Mesenchymal stem cell (in vitro differentiated cells and primary cell): ENCODE results near the gene SLC47A1.

Experiments
- DNase-seq: peaks from one replicate; pipeline ENCODE4 v3.0.0-alpha.2; 2013
- H2AFZ ChIP-seq: one replicate; pipeline ENCODE4 v1.6.1; 2013; ENCODE audit warnings: low read depth, mild to moderate bottlenecking, control low read depth, inconsistent platforms, low read length, moderate library complexity
- H2AK5ac ChIP-seq: 2 replicates; pipeline ENCODE4 v1.6.1; 2013; ENCODE audit warnings: low read length, moderate library complexity, mild to moderate bottlenecking, inconsistent platforms; ENCODE audit not compliant: severe bottlenecking
- H2BK120ac ChIP-seq: one replicate; pipeline ENCODE4 v1.6.1; 2013; ENCODE audit warnings: low read depth, mild to moderate bottlenecking, inconsistent platforms, low read length, moderate library complexity
- H2BK12ac ChIP-seq, 2 experiments: one replicate each; pipeline ENCODE4 v1.6.1; 2013; ENCODE audit warnings: inconsistent platforms in 2 of 2, low read length in 2 of 2, mild to moderate bottlenecking in 2 of 2, moderate library complexity in 2 of 2, control low read depth in 1 of 2
- H2BK15ac ChIP-seq: one replicate; pipeline ENCODE4 v1.6.1; 2013; ENCODE audit warnings: mild to moderate bottlenecking, low read depth, inconsistent platforms; ENCODE audit not compliant: poor library complexity, severe bottlenecking
- H2BK5ac ChIP-seq: 2 replicates; pipeline ENCODE4 v1.6.1; 2013; ENCODE audit warnings: low read depth, mild to moderate bottlenecking, low read length, control low read depth, inconsistent platforms; ENCODE audit not compliant: poor library complexity, severe bottlenecking
- H3K14ac ChIP-seq, 2 experiments: one replicate each; pipeline ENCODE4 v1.6.1; 2013; ENCODE audit warnings: inconsistent platforms in 2 of 2, low read length in 2 of 2, control low read depth in 1 of 2, mild to moderate bottlenecking in 1 of 2, moderate library complexity in 1 of 2
- H3K18ac ChIP-seq, 2 experiments: one replicate each; pipeline ENCODE4 v1.6.1; 2013; ENCODE audit warnings: inconsistent platforms in 2 of 2, low read length in 2 of 2, control low read depth in 1 of 2, low read depth in 1 of 2, mild to moderate bottlenecking in 1 of 2
- H3K23ac ChIP-seq, 2 experiments: one replicate each; pipeline ENCODE4 v1.6.1; 2013; ENCODE audit warnings: inconsistent platforms in 2 of 2, low read length in 2 of 2, mild to moderate bottlenecking in 2 of 2, moderate library complexity in 2 of 2, control low read depth in 1 of 2
- H3K27ac ChIP-seq: 2 replicates; pipeline ENCODE4 v1.5.1; 2013; ENCODE audit warnings: mild to moderate bottlenecking, moderate library complexity, low read length, control low read depth, inconsistent platforms; ENCODE audit not compliant: poor library complexity, severe bottlenecking
- H3K27me3 ChIP-seq, 2 experiments: 2 replicates each; pipeline versions ENCODE4 v1.6.1 to v1.7.0; 2013; ENCODE audit warnings: low read length in 2 of 2, mild to moderate bottlenecking in 2 of 2, moderate library complexity in 2 of 2, control low read depth in 1 of 2, inconsistent platforms in 1 of 2; ENCODE audit not compliant: control insufficient read depth in 1 of 2, insufficient read depth in 1 of 2
- H3K36me3 ChIP-seq, 2 experiments: 2 replicates each; pipeline versions ENCODE4 v1.6.1 to v1.7.0; 2013; ENCODE audit warnings: low read length in 2 of 2, control low read depth in 1 of 2, inconsistent platforms in 1 of 2, low read depth in 1 of 2, mild to moderate bottlenecking in 1 of 2; ENCODE audit not compliant: insufficient read depth in 2 of 2, control insufficient read depth in 1 of 2
- H3K4ac ChIP-seq, 2 experiments: one replicate each; pipeline ENCODE4 v1.6.1; 2013; ENCODE audit warnings: inconsistent platforms in 2 of 2, low read length in 2 of 2, mild to moderate bottlenecking in 2 of 2, moderate library complexity in 2 of 2, control low read depth in 1 of 2, low read depth in 1 of 2
- H3K4me1 ChIP-seq: 2 replicates; pipeline ENCODE4 v1.6.1; 2013; ENCODE audit warnings: low read depth, low read length, control low read depth; ENCODE audit not compliant: control insufficient read depth, insufficient read depth
- H3K4me2 ChIP-seq: 2 replicates; pipeline ENCODE4 v1.6.1; 2013; ENCODE audit warnings: low read length, mild to moderate bottlenecking, inconsistent platforms; ENCODE audit not compliant: poor library complexity, severe bottlenecking
- H3K4me3 ChIP-seq, 2 experiments: 2 replicates each; pipeline versions ENCODE4 v1.5.1 to v1.7.0; 2013; ENCODE audit warnings: low read length in 2 of 2, mild to moderate bottlenecking in 2 of 2, control low read depth in 1 of 2, low read depth in 1 of 2; ENCODE audit not compliant: insufficient read depth in 1 of 2
- H3K79me1 ChIP-seq: replicated peaks from 2 replicates; pipeline ENCODE4 v1.6.1; 2013; ENCODE audit warnings: mild to moderate bottlenecking, control low read depth, low read length, inconsistent platforms; ENCODE audit not compliant: poor library complexity, severe bottlenecking
- H3K9ac ChIP-seq: 2 replicates; pipeline ENCODE4 v1.7.0; 2013; ENCODE audit warnings: mild to moderate bottlenecking, low read length, moderate library complexity
- H3K9me3 ChIP-seq: 2 replicates; pipeline ENCODE4 v1.7.0; 2013; ENCODE audit warnings: mild to moderate bottlenecking, low read length; ENCODE audit not compliant: control insufficient read depth
- H4K8ac ChIP-seq: one replicate; pipeline ENCODE4 v1.6.1; 2013; ENCODE audit warnings: inconsistent platforms, mild to moderate bottlenecking, low read length, moderate library complexity
- H4K91ac ChIP-seq: one replicate; pipeline ENCODE4 v1.6.1; 2013; ENCODE audit warnings: mild to moderate bottlenecking, low read length, inconsistent platforms
- WGBS: methylation state at CpG from one replicate; pipeline ENCODE4 v1.1.7; 2013; ENCODE audit warnings: mixed read lengths; 5-methylcytosine and 5-hydroxymethylcytosine counted together

Gene SLC47A1

GRCh38 chr17:19610879-19611278 is 77.2 kb downstream of the SLC47A1 start:
- DNase-seq = no peak
- no peaks in the 10 kb centered on the region for H3K9me3 ChIP-seq

GRCh38 chr17:19613979-19614378 is 80.3 kb downstream of the SLC47A1 start:
- Histone ChIP-seq H2BK120ac (no peak overlapping the region), H2AK5ac (no peak overlapping the region), H4K8ac (no peak overlapping the region), H4K91ac (no peak overlapping the region), H3K23ac (no peak overlapping the region), H3K27ac (no peak overlapping the region), H3K27me3 (no peaks in the 10 kb centered on the region), H2BK12ac (no peak overlapping the region), H3K14ac (peak overlapping the region in 1 of 2 experiments; percentile 11), H2AFZ (no peak overlapping the region), H3K4me1 (no peaks in the 10 kb centered on the region), H2BK5ac (no peak overlapping the region), H2BK15ac (no peak overlapping the region), H3K9ac (no peak overlapping the region), H3K18ac (no peak overlapping the region), H3K9me3 (peaks cover 19% of the 10 kb centered on the region), H3K4ac (no peak overlapping the region), H3K79me1 (no peaks in the 10 kb centered on the region), H3K4me3 (no peak overlapping the region), H3K36me3 (no peaks in the 10 kb centered on the region), H3K4me2 (no peak overlapping the region)
- no peak for DNase-seq
- 91% methylated on average over 10 of the region's 10 CpGs for WGBS

More at GRCh38 chr17:19610879-19611278, 77.2 kb downstream of the SLC47A1 start:
- 78% methylated on average over 1 of the region's 5 CpGs for WGBS
- Histone ChIP-seq H3K4me2 (no peak overlapping the region), H3K23ac (no peak overlapping the region), H4K8ac (no peak overlapping the region), H3K79me1 (no peaks in the 10 kb centered on the region), H3K18ac (no peak overlapping the region), H2BK120ac (no peak overlapping the region), H3K27ac (no peak overlapping the region), H3K36me3 (no peaks in the 10 kb centered on the region), H2BK5ac (no peak overlapping the region), H2AFZ (no peak overlapping the region), H2BK15ac (no peak overlapping the region), H3K27me3 (no peaks in the 10 kb centered on the region), H4K91ac (no peak overlapping the region), H2AK5ac (no peak overlapping the region), H3K4me1 (no peaks in the 10 kb centered on the region), H3K4me3 (no peak overlapping the region), H2BK12ac (no peak overlapping the region), H3K9ac (no peak overlapping the region), H3K4ac (no peak overlapping the region), H3K14ac (no peak overlapping the region)

- Histone ChIP-seq H3K79me1 (no peaks in the 10 kb centered on the region), H2BK5ac (no peak overlapping the region), H3K27me3 (no peaks in the 10 kb centered on the region), H3K27ac (no peak overlapping the region), H3K36me3 (no peaks in the 10 kb centered on the region), H2BK12ac (no peak overlapping the region), H4K8ac (no peak overlapping the region), H3K4me1 (no peaks in the 10 kb centered on the region), H2BK120ac (no peak overlapping the region), H3K9me3 (peaks cover 29% of the 10 kb centered on the region), H4K91ac (no peak overlapping the region), H2AFZ (no peak overlapping the region), H3K23ac (no peak overlapping the region), H3K18ac (no peak overlapping the region), H3K9ac (no peak overlapping the region), H3K4me3 (no peak overlapping the region), H3K14ac (no peak overlapping the region), H3K4ac (no peak overlapping the region), H2AK5ac (no peak overlapping the region), H3K4me2 (no peak overlapping the region), H2BK15ac (no peak overlapping the region)
- no peak for DNase-seq
- WGBS = 93% methylated on average over 4 of the region's 4 CpGs
Observed at GRCh38 chr17:19614900-19615299, 81.2 kb downstream of the SLC47A1 start.

GRCh38 chr17:19618015-19618414 is 84.4 kb downstream of the SLC47A1 start:
- Histone ChIP-seq H3K27ac (no peak overlapping the region), H4K91ac (no peak overlapping the region), H3K18ac (no peak overlapping the region), H3K9ac (no peak overlapping the region), H2BK120ac (no peak overlapping the region), H3K27me3 (no peaks in the 10 kb centered on the region), H3K4me2 (no peak overlapping the region), H2BK5ac (no peak overlapping the region), H3K4ac (no peak overlapping the region), H3K9me3 (peaks cover 40% of the 10 kb centered on the region), H2BK12ac (no peak overlapping the region), H2AK5ac (no peak overlapping the region), H2AFZ (no peak overlapping the region), H3K4me3 (no peak overlapping the region), H3K79me1 (no peaks in the 10 kb centered on the region), H3K36me3 (no peaks in the 10 kb centered on the region), H2BK15ac (no peak overlapping the region), H3K23ac (no peak overlapping the region), H3K14ac (no peak overlapping the region), H4K8ac (no peak overlapping the region), H3K4me1 (no peaks in the 10 kb centered on the region)
- DNase-seq = no peak
- no CpG with 5 or more reads among the region's 3 CpGs for WGBS
